Measurements from ENCODE around the gene FGF4. TPM values are rescaled to one million over a fixed set of nuclear protein-coding genes. Genes with fewer than 3 reads are reported as not detected.

The FGF4 gene
- total RNA-seq, 2 experiments from 2014 or later: not detected

- DNase-seq (no peak), ATAC-seq (no peak)
- ChIA-PET POLR2A (interaction anchor here (0.6 kb wide), 1 partner anchor 182 kb away, joined by 3 read pairs; no protein-coding TSS in a partner anchor), CTCF (no interaction called here)
- H3K36me3 Mint-ChIP-seq (ENCODE audit: low read depth): no peaks in the 10 kb centered on the region
- TF ChIP-seq, protein P1, sequence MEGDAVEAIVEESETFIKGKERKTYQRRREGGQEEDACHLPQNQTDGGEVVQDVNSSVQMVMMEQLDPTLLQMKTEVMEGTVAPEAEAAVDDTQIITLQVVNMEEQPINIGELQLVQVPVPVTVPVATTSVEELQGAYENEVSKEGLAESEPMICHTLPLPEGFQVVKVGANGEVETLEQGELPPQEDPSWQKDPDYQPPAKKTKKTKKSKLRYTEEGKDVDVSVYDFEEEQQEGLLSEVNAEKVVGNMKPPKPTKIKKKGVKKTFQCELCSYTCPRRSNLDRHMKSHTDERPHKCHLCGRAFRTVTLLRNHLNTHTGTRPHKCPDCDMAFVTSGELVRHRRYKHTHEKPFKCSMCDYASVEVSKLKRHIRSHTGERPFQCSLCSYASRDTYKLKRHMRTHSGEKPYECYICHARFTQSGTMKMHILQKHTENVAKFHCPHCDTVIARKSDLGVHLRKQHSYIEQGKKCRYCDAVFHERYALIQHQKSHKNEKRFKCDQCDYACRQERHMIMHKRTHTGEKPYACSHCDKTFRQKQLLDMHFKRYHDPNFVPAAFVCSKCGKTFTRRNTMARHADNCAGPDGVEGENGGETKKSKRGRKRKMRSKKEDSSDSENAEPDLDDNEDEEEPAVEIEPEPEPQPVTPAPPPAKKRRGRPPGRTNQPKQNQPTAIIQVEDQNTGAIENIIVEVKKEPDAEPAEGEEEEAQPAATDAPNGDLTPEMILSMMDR (IDR thresholded peaks at IDR 0.05): no peak
- intact Hi-C loops (cut with micrococcal nuclease): no loop called here
- H3K4me1 Mint-ChIP-seq (ENCODE audit: low read depth): no peaks in the 10 kb centered on the region
- H3K27me3 Mint-ChIP-seq: peaks cover 11% of the 10 kb centered on the region
- H3K27ac Mint-ChIP-seq: no peak overlapping the region
- H3K9me3 Mint-ChIP-seq: no peaks in the 10 kb centered on the region
- no peak overlapping the region for H3K4me3 Mint-ChIP-seq
These were observed 33.5 kb upstream of the FGF4 start for GRCh38 chr11:69808667-69809086.

GRCh38 chr11:69807106-69807815 lies 32.1 kb upstream of the FGF4 start:
- ChIA-PET POLR2A (no interaction called here), CTCF (interaction anchor here (0.7 kb wide), 1 partner anchor 112 kb away, joined by 3 read pairs; no protein-coding TSS in a partner anchor)
- DNase-seq: no peak
- Mint-ChIP-seq H3K27ac (no peak overlapping the region), H3K36me3 (ENCODE audit: low read depth) (no peaks in the 10 kb centered on the region), H3K9me3 (no peaks in the 10 kb centered on the region), H3K4me3 (no peak overlapping the region), H3K4me1 (ENCODE audit: low read depth) (no peaks in the 10 kb centered on the region), H3K27me3 (peaks cover 7% of the 10 kb centered on the region)
- TF ChIP-seq, protein P1 (IDR thresholded peaks at IDR 0.05): no peak
- intact Hi-C loops (cut with micrococcal nuclease): no loop called here
- ATAC-seq: no peak

- Mint-ChIP-seq H3K27ac (no peak overlapping the region), H3K4me3 (no peak overlapping the region), H3K4me1 (ENCODE audit: low read depth) (no peaks in the 10 kb centered on the region), H3K27me3 (peaks cover 7% of the 10 kb centered on the region), H3K9me3 (no peaks in the 10 kb centered on the region), H3K36me3 (ENCODE audit: low read depth) (no peaks in the 10 kb centered on the region)
- ATAC-seq: no peak
- TF ChIP-seq, protein P1 (IDR thresholded peaks at IDR 0.05): no peak
- ChIA-PET CTCF (no interaction called here), POLR2A (no interaction called here)
- no peak for DNase-seq
- intact Hi-C loops (cut with micrococcal nuclease): no loop called here
These were observed 29.8 kb upstream of the FGF4 start for GRCh38 chr11:69804769-69805508.

DNA sequence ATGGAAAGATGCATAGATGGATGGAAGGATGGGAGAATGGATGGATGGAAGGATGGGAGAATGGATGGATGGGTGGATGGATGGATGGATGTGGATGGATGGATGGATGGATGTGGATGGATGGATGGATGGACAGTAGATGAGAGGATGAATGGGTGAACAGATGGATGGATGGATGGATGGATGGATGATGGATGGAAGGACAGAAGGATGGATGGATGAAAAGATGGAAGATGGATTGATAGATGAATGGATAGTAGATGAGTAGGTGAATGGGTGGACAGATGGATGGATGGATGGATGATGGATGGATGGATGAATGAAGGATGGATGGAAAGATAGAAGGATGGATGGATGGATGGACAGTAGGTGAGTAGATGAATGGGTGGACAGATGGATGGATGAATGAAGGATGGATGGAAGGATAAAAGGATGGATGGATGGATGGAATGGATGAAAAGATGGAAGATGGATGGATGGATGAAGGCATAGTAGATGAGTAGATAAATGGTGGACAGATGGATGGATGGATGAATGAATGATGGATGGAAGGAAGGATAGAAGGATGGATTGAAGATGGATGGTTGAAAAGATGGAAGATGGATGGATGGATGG lies 28.6 kb upstream of the FGF4 start:
- no peak for ATAC-seq
- Mint-ChIP-seq H3K27me3 (peaks cover 2% of the 10 kb centered on the region), H3K27ac (no peak overlapping the region), H3K9me3 (no peaks in the 10 kb centered on the region), H3K36me3 (ENCODE audit: low read depth) (no peaks in the 10 kb centered on the region), H3K4me1 (ENCODE audit: low read depth) (no peaks in the 10 kb centered on the region), H3K4me3 (no peak overlapping the region)
- TF ChIP-seq, protein P1 (IDR thresholded peaks at IDR 0.05): no peak
- intact Hi-C loops (cut with micrococcal nuclease): no loop called here
- POLR2A ChIA-PET: no interaction called here
- DNase-seq: no peak
- CTCF ChIA-PET: no interaction called here

DNA sequence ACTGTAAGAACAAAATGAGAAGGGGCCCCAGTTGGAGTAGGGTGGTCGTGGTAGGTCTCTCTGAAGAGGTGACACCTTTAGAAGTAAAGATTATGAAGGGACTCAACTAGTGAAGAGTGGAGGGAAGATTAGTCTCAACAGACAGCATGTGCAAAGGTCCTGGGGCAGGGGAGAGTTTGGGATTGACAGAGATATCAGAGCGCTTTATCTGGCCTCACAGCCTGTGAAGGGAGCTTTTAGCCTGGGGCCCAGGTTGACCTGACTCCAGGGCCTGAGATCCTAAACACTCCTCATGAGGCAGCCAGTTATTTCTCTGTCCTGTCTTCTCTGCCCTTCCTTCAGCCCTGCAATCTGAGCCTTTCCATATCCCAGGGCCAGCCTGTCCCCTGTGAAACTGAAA lies 27.9 kb upstream of the FGF4 start:
- intact Hi-C loops (cut with micrococcal nuclease): no loop called here
- DNase-seq (no peak), ATAC-seq (no peak)
- ChIA-PET POLR2A (no interaction called here), CTCF (no interaction called here)
- H3K27ac Mint-ChIP-seq: no peak overlapping the region
- peaks cover under 1% of the 10 kb centered on the region for H3K27me3 Mint-ChIP-seq
- no peaks in the 10 kb centered on the region for H3K9me3 Mint-ChIP-seq
- TF ChIP-seq, protein P1 (IDR thresholded peaks at IDR 0.05): no peak
- no peaks in the 10 kb centered on the region for H3K36me3 Mint-ChIP-seq (ENCODE audit: low read depth)
- H3K4me1 Mint-ChIP-seq (ENCODE audit: low read depth): no peaks in the 10 kb centered on the region
- H3K4me3 Mint-ChIP-seq: no peak overlapping the region

Measured in activated CD8-positive, alpha-beta T cell treated with anti-CD3 and anti-CD28 coated beads for 36 hours (primary cell).